HG02798 (cell line): Measurements from ENCODE around the gene CDK14.
A peak's percentile ranks its signal among the peaks of the same experiment; 100 is the strongest.

Experiments
- ATAC-seq: cut with Tn5 transposase; IDR thresholded peaks from one replicate; pipeline ENCODE4 v1.9.1; 2021; ENCODE audit warnings: mild to moderate bottlenecking; ENCODE audit not compliant: unreplicated experiment, poor library complexity

CDK14 gene

DNA sequence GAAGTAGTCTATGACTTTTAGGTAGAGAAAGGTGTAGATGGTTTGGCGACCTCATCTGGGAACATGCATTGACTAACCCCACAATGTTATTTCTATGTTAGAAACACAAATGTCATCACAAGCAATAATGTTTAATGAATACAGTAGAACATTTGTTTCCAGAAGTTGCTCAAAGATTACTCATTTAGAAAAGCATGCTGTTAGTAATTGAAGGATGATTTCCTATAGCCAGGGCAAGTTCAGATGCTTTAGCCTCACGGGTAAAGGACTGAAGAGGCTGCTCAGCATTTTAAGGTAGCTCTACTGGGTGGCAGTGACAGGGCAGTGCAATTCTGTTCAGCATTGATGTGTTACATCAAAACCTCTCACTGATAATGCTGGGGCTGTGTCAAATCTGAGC lies 468.8 kb downstream of the CDK14 start:
- no peak for ATAC-seq

DNA sequence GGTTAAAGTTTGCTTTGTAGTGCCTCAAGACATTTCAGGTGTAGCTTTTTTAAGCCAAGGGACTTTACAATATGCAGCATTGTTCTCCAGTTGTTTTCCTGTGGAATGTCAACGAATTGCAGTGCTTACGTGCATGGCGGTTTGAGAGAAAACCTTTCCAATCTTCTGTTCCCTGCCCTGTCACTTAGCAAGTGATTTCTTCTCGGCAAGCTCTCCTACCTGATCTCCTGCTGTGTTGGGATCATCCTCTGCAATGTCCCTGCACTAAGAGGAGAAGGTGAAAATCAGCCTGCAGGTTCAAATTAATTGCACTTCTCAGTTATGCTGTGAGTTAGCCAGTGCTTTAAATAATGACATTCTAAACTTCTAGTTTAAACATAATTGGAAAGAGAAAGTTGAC lies 470.5 kb downstream of the CDK14 start:
- no peak for ATAC-seq

DNA sequence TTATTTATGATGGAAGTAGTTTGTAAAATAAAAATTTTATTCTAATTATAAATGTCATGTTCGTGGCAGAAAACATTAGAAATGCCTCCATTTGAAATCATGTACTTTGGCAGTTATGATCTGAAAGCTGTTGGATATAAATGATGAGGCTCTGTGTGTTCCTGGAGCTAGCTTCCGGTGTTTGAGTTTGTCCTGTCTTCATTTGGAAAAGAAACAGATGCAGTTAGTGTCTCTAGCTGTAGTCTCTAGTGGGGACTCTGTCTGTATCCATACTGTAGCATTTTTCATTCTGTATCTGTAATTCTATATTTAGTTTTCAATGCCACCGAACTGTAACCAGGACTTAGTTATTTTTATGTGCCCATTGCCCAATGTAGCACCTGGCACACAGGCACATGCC lies 471.1 kb downstream of the CDK14 start:
- ATAC-seq = no peak

DNA sequence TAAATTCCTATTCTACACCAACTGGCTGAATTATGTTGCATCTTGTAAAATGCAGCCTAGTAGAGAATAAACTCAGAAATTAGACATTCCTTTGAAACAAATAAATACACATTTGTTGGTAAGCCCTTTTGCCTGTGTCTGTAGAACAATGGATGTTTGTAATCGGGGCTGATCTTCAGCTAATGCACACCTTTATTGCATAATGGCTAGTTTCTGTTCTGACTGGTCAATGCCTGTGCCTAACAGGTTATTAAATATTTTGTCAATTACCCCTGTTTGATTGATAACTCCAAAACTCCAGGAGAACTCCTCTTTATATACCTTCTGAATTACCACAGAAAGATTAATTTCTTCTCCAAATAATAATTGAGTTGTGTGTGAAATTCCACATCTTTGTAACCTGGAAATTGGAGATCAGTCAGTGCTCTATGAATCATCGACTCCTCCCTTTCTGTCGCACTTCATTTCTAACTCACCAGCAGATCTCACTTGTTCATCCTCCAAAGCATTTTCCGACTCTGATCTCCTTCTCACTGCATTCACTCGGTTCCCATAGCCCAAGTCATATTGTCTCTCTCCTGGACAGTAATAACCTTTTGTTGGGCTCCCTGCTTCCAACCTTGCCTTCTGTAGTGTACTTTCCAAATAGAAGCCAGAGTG lies 472.1 kb downstream of the CDK14 start:
- no peak for ATAC-seq

DNA sequence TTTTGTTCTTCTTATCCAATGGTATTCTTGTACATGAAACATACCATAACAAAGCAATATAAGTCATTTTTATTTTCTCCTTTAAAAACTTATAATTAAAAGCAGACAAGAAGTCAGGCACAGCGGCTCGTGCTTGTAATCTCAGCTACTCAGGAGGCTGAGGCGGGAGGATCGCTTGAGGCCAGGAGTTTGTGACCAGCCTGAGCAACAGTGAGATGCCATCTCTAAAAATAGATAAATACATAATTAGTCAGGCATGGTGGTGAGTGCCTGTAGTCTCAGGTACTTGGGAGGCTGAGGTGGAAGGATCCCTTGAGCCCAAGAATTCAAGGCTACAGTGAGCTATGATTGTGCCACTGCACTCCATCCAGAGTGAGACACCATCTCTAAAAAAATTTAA lies 473.0 kb downstream of the CDK14 start:
- ATAC-seq = no peak

DNA sequence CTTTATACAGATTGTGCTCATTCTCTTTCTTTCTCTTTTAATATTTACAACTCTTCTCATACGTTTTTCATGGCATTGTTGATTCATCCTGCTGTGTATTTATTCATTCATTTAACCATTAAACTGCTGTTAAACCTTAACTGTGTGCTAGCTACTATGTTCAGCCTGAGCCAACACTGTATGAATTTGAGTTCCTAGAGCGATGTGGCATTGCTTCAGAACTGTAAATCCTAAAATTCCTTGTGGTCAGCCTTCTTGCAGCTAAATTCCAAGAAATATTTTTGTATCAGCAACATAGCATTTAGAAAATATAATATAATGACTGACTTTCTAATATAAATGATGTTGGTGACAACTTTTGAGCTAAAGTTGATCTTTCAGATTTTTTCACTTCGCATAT lies 483.4 kb downstream of the CDK14 start:
- no peak for ATAC-seq

DNA sequence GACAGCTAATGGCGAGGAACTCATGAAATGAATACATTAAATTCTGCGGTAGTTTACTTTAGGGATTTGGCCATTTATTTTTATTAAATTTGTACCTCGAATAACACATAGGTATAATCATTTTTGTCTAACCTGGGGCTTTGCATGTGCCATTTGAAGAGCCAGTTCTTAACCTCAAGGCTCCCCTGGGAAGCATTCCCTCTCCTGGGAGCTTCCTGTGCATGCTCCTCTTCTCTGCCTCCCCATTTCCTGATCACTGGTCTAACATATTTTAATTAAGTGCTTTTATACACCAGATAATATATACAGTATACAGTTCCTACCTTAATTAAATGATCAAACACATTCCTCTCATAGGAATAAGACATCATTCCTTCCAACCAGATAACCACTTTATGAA lies 484.2 kb downstream of the CDK14 start:
- ATAC-seq = no peak

DNA sequence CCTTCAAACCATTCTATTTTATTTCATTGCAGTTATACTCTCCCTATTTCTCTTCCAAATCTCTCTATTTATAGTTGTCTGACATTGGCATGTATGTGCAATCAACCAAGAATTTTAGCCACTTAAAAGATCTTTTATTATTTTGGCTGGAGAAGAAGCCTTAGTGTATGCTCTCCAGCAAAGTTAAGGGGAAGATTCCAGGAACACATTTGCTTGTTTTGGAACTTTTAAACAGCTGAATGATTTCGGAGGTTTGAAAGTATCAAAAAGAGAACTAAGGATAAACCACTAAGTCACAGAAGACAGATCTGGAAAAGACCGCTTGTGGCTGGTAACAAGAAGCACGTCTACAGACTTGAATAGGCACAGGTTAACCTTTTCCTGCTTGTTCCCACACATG lies 485.9 kb downstream of the CDK14 start:
- no peak for ATAC-seq

DNA sequence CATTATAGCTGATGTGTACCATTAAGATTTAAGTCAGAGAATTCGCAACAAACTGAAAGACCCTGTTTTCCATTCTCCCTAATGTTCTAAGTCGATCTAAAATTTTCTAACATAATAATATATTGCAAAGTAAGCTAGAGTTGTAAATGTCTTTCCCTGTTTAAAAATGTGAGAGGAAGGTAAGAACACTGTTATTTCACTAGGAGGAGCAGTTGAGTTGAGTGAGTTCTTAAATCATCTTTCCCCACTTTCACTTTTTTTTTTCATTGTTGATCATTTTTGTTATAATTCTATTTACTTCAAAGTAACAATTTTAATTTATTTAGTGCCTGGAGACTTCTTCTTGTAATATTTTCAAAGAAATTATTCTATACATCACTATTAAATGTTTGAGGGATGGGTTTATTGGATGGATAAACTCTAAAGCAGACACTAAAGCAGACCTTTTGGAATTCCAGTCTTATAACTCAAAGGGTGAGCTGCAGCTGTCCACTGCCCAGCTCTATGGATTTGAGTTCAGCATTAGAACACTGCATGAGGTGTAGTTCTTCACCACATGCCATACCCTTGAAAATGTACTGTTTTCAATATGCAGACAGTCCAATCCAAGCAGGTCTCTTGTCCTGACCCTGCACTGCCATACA lies 486.9 kb downstream of the CDK14 start:
- ATAC-seq = no peak

DNA sequence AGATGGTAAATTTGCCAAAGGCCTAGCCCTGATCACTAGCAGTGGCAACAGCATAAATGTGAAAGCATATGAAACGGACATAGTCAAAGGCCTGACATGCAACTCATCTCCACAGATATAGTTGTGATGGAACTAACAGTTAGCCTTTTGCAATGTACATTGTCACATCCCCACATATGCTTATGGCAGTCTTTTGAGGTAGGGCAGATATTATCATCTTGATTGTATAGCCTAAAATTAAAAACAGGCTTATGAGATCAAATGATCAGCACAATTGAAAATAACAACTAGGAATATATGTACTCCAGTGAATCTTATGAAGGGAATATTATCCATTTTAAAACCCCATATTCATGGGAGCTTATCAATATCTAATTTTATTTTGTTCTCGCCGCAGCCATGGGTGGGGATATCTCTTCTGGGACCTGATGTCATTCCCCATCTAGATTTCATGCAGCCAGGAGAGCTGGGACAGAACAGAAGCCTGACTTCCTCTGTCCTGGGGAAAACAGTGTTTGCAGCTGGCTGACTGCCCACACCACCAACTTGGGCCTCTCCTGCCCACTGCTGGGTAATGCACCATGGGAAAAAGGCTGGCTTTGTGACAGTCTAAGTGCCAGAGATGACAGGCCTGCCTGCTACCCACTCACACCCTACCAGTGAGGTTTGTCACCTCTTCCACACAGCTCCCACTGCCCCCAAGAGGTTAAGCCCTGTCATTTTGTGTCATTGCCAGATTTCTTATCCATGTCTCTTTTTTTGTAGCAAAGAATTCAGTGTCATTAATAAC lies 487.9 kb downstream of the CDK14 start:
- ATAC-seq = no peak

DNA sequence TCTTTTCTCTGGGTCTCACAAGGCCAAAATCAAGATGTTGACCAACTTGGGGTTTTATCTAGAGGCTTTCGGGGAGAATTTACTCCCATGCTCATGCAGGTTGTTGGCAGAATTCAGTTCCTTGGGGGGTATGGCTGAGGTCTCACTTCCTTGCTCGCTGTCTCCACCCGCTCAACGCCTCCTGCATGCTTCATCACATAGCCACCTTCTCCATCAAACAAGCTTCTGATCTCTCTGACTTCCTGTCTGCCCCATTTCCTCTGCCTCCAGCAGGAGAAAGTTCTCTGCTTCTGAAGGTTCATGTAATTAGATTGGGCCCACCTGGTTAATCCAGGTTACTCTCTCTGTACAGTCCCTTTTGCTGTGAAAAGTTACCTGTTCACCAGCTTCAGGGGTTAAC lies 489.1 kb downstream of the CDK14 start:
- no peak for ATAC-seq

DNA sequence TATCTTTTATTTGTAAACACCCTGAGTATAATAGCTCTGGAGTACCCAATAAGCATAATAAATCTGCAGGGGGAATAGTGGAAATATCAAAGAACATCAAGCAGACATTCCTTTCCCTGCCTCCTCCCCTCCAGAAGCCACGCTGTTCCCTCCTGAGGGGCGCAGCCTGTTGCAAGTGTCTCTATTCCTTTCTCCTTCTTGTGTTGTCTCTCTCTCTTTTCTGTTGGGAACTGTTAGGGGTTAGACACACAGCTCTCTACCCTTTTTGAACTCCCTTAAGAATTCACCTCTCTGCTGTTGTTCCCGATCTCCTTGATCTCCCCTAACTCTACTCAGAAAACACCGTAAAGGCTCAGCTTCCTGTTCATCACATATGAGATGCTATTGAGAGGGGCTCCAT lies 490.1 kb downstream of the CDK14 start:
- no peak for ATAC-seq

DNA sequence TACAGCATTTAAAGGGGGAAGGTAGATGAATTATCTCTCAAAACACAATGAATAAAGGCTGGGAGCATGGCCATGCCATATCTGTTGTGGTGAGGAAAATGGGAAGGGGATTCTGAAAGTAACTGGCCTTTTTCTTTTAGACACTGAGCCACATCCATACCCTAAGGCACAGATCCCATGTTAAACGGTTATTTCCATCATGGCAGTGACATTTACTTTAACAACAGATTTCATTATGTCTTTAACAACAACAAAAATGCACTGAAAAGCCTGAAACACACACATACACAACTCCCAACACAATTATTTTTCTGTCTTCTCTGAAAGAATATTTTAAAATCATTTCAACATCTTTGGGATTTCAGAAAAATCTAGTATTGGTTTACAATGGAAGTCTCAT lies 492.0 kb downstream of the CDK14 start:
- ATAC-seq = no peak

DNA sequence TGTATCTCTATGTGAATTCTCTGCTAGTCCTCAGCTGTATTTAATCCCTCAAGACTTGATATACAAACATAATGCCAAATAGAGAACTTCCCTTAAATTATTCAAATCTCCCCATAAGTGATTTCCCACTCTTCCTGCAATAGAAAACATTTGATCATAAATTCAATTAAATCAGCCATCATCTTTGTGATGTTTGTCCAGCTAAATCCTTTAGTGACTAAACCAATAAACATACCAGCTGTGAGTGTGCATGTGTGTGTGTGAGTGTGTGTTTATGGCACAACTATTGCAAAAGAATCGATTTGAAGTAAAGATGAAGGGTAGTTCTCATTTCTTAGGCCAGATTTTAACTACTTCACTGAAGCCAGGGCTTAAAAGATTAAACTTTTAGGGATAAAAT lies 492.6 kb downstream of the CDK14 start:
- no peak for ATAC-seq

DNA sequence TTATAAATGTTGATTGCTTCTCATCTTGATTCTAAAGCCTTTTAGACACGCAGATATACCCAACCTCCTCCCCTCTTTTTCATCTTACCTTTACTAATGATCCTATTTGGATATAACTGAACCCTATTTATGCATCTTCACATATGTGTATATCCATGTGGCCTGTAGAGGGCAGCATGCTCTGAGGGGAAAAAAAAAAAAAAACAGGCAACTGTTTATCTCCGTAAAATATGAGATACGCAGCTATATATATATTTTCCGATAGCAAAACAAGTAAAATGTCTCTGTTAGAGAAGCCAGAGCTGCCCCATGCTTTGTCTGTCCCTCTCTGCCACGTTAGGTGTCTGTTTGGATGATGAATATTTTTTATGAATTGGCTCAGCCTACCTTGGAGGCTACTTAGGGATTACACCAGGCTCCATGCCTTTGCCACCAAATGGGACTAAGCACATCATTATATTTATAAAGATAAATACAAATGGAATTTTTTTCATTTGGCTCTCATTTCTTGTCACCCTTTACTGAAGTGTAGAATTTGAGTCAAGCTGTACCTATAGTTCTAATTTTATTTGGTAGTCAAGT lies 493.4 kb downstream of the CDK14 start:
- ATAC-seq = peak; percentile 78

DNA sequence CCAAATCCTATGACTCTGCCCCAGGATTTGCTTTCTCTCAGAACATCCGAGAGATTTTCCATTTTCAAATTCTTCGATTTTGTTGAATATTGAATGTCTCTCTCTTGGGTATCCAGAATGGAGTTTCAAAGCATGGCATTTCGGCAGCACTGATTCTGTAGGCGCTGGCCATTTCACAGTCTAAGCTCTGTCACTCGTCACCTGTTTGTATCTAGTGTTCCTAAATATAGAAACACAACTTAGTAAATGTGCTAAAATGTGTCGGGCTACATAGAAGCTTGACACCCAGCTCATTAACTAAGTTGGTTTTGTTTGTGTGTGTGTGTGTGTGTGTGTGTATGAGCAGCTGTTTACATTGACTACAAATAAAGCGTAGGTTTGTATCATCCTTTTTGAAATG lies 494.6 kb downstream of the CDK14 start:
- ATAC-seq = no peak

DNA sequence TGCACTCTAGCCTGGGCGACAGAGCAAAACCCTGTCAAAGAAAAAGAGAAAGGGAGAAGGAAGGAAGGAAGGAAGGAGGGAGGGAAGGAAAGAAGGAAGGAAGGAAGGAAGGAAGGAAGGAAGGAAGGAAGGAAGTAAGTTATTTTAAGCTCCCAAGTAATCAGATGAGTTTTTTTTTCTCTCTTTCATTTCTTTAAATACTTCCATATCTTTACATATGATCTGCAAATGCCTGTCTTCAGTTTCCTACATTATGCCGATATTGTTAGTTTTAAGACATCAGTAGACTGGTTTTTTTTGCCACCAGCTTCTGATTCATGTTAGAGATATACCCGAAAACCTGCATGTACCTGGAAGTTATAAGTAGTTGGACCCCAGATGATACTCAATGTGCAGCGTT lies 495.5 kb downstream of the CDK14 start:
- ATAC-seq = no peak

DNA sequence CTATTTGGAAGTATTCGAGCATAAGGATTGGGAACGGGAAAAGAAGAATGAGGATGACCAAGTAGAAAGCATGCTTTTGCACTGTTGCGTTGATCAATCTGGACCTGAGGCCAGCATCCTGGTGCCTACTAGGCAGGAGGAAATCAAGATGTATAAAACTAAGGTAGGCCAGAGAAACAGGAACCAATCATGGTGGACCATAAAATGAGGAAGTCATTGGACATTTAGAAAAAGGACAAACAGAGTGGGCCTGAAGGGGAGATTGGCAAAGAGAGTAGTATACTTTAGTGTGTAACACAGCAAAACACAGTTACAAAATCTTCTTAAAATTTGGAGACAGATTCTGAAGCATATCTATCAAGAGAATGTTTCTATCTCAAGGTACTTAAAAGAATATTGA lies 497.1 kb downstream of the CDK14 start:
- no peak for ATAC-seq

DNA sequence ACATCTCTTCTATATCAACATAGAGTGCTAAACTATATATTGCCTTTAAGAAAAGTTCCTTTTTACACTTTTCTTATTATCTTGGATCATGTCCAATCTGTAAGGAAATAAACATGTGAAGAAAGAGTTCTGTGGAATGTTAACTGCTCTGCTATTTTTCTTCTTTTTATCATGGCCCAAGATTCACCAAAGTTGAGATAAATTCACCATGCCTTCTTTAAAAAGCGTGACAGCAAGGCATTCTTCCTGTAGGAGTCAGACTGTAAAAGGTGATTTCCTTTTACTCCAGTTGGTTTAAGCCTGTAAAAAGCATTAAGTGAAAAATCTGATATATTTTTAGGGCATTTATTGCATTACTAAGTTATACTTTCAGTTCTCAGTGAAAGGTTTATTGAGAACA lies 502.4 kb downstream of the CDK14 start:
- ATAC-seq = no peak

DNA sequence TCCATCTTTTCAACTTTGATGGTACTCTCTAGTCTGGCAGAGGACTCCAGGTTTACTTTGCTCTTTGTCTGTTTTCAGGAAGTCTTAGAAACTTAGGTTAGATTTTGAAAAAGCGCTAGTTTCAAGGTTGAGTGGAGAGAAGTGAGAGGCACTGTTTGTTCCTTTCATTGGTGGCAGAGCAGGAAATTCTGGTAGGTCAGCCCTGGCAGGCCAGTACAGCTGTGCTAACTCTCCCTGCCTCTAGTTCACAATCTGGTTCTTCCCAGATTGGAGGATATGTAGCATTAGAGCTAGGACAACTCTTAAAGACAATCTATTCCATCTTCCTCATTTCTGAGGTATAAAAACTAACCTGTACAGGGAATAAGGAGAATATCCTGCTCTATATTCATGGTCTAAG lies 507.2 kb downstream of the CDK14 start:
- no peak for ATAC-seq

DNA sequence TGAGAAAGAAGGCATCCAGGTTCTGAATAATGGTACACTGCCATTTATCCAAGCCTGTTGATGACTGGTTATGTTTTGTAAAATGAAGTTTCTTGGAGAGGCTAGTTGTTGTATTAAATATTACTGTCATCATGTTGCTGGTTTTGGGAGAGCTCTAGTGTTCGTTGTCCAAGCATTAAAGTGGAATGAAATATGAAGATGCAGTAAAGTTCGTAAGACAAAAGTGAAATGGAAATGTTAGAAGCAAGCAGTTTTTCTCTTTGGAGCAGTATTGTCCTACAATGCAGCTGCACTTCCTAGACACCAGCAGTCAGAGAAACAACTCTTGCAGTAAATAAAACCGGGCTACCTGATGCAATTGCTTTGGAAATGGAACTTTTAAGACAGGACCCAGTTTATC lies 511.3 kb downstream of the CDK14 start:
- ATAC-seq = no peak
